HTERT RPE-1 (cell line): Measurements from ENCODE around the gene TTLL11.
"Not testable (repeated sequence)": the region's sequence is repeated elsewhere in the genome, so short reads cannot be mapped to it uniquely, and the experiment has no call there.

Experiments used
- in situ Hi-C: fragments of 300-500 bp; cut with MboI; formaldehyde crosslinking; loops from 4 replicates; pipeline ENCODE4 v1.14.3; 2020; ENCODE audit warnings: low sequenced_read_pairs

Gene TTLL11

GRCh38 chr9:122125509-122126330 lies 32.6 kb upstream of the TTLL11 start:
- in situ Hi-C loops, result no loop called here

GRCh38 chr9:122125158-122125508 lies 32.0 kb upstream of the TTLL11 start:
- in situ Hi-C loops, result no loop called here

- in situ Hi-C loops, result no loop called here
Measured at GRCh38 chr9:122124528-122124927, 31.4 kb upstream of the TTLL11 start.

- in situ Hi-C loops, result no loop called here
Measured at GRCh38 chr9:122124048-122124447, 30.9 kb upstream of the TTLL11 start.

- in situ Hi-C loops, result no loop called here
Measured at GRCh38 chr9:122122903-122123632, 30.0 kb upstream of the TTLL11 start.

GRCh38 chr9:122122468-122122867 lies 29.4 kb upstream of the TTLL11 start:
- in situ Hi-C loops, result no loop called here

GRCh38 chr9:122121931-122122330 lies 28.8 kb upstream of the TTLL11 start:
- in situ Hi-C loops, result no loop called here

- in situ Hi-C loops, result no loop called here
Measured at GRCh38 chr9:122121391-122121790, 28.3 kb upstream of the TTLL11 start.

- in situ Hi-C loops, result no loop called here
Measured at GRCh38 chr9:122120316-122121071, 27.4 kb upstream of the TTLL11 start.

- in situ Hi-C loops, result no loop called here
Measured at GRCh38 chr9:122119721-122120120, 26.6 kb upstream of the TTLL11 start.

- in situ Hi-C loops, result no loop called here
Measured at GRCh38 chr9:122119166-122119521, 26.0 kb upstream of the TTLL11 start.

GRCh38 chr9:122118343-122119165 lies 25.4 kb upstream of the TTLL11 start:
- in situ Hi-C loops, result no loop called here

- in situ Hi-C loops, result not testable (repeated sequence)
Measured at GRCh38 chr9:122117241-122117640, 24.1 kb upstream of the TTLL11 start.

GRCh38 chr9:122116448-122117173 lies 23.5 kb upstream of the TTLL11 start:
- in situ Hi-C loops, result no loop called here

GRCh38 chr9:122116040-122116439 lies 22.9 kb upstream of the TTLL11 start:
- in situ Hi-C loops, result no loop called here

- in situ Hi-C loops, result no loop called here
Measured at GRCh38 chr9:122115176-122116035, 22.3 kb upstream of the TTLL11 start.

- in situ Hi-C loops, result no loop called here
Measured at GRCh38 chr9:122113574-122113973, 20.5 kb upstream of the TTLL11 start.

GRCh38 chr9:122112238-122112637 lies 19.1 kb upstream of the TTLL11 start:
- in situ Hi-C loops, result no loop called here

- in situ Hi-C loops, result no loop called here
Measured at GRCh38 chr9:122111413-122112085, 18.4 kb upstream of the TTLL11 start.
